OCI-LY7 (cell line): ENCODE measurements around the gene PSMD7. TPM values are rescaled to one million over a fixed set of nuclear protein-coding genes. Genes with fewer than 3 reads are reported as not detected.

Source experiments
- BruUV-seq: library from RNA; stranded (reverse); fragments of 400-500 nt; replicated peaks from 2 replicates; lab custom pipeline; 2021; lab: Mats Ljungman, UMichigan
- CTCF ChIA-PET: fragments of 300-600 bp; sonication (Branson Sonifier 250); formaldehyde crosslinking; loops from one replicate; lab custom pipeline; 2022; ENCODE audit warnings: antibody characterized with exemption; ENCODE audit not compliant: unreplicated experiment; lab: Charles Lee
- POLR2A ChIA-PET: fragments of 300-600 bp; sonication (Branson Sonifier 250); formaldehyde crosslinking; loops from one replicate; lab custom pipeline; 2022; ENCODE audit warnings: antibody characterized with exemption; lab: Charles Lee
- DNase-seq: peaks from one replicate; pipeline ENCODE4 v3.0.0-alpha.2; 2015; ENCODE audit warnings: low spot score
- H2AFZ ChIP-seq: fragments of 200-600 bp; sonication (generic), shearing (Covaris generic); 2 replicates; pipeline ENCODE4 v1.6.1; 2014; ENCODE audit warnings: mild to moderate bottlenecking, antibody characterized with exemption, low read length, moderate library complexity
- H3K27ac ChIP-seq: fragments of 200-600 bp; sonication (generic); 2 replicates; pipeline ENCODE4 v1.5.1; 2014; ENCODE audit warnings: mixed run types, low read depth, mild to moderate bottlenecking, moderate library complexity, low read length, inconsistent platforms; ENCODE audit not compliant: poor library complexity, severe bottlenecking
- H3K36me3 ChIP-seq: fragments of 200-600 bp; sonication (generic); 2 replicates; pipeline ENCODE4 v1.6.1; 2014; ENCODE audit warnings: mild to moderate bottlenecking, antibody characterized with exemption, low read length, moderate library complexity, mixed read lengths; ENCODE audit not compliant: insufficient read depth
- H3K4me1 ChIP-seq: fragments of 200-600 bp; sonication (generic); 2 replicates; pipeline ENCODE4 v1.5.1; 2014; ENCODE audit warnings: mild to moderate bottlenecking, low read length; ENCODE audit not compliant: insufficient read depth, poor library complexity, severe bottlenecking
- H3K4me2 ChIP-seq: fragments of 200-600 bp; sonication (generic); 2 replicates; pipeline ENCODE4 v1.6.1; 2014; ENCODE audit warnings: mild to moderate bottlenecking, low read length
- H3K4me3 ChIP-seq: fragments of 200-600 bp; sonication (generic); 2 replicates; pipeline ENCODE4 v1.5.1; 2014; ENCODE audit warnings: mild to moderate bottlenecking, low read depth, low read length; ENCODE audit not compliant: poor library complexity, severe bottlenecking
- H3K79me2 ChIP-seq: fragments of 200-600 bp; sonication (generic); 2 replicates; pipeline ENCODE4 v1.6.1; 2016; ENCODE audit warnings: low read depth, mild to moderate bottlenecking, low read length, moderate library complexity, mixed read lengths; ENCODE audit not compliant: insufficient read depth
- H3K9me2 ChIP-seq: fragments of 200-600 bp; sonication (generic); 2 replicates; pipeline ENCODE4 v1.6.1; 2016; ENCODE audit warnings: mild to moderate bottlenecking, low read length, mixed read lengths; ENCODE audit not compliant: insufficient read depth
- H3K9me3 ChIP-seq: fragments of 200-600 bp; sonication (generic); 2 replicates; pipeline ENCODE4 v1.6.1; 2014; ENCODE audit warnings: mild to moderate bottlenecking, mixed run types, low read length, mixed read lengths
- H4K20me1 ChIP-seq: fragments of 200-600 bp; sonication (generic); 2 replicates; pipeline ENCODE4 v1.6.1; 2014; ENCODE audit warnings: mild to moderate bottlenecking, antibody characterized with exemption, low read length, moderate library complexity, mixed read lengths; ENCODE audit not compliant: insufficient read depth
- CTCF ChIP-seq: fragments of 200-600 bp; sonication (generic); conservative IDR thresholded peaks from 2 replicates; pipeline ENCODE4 v1.5.1; 2014; ENCODE audit warnings: mild to moderate bottlenecking, antibody characterized with exemption, low read length, moderate library complexity, mixed read lengths
- EZH2phosphoT487 ChIP-seq: fragments of 200-600 bp; sonication (generic); IDR thresholded peaks from 2 replicates; pipeline ENCODE4 v1.6.1; 2018; ENCODE audit warnings: low read depth, borderline replicate concordance, mild to moderate bottlenecking, mixed run types, antibody characterized with exemption, low read length, moderate library complexity, mixed read lengths
- intact Hi-C: fragments of 100-400 bp; cut with micrococcal nuclease; formaldehyde crosslinking; loops from one replicate; pipeline ENCODE4 v1.10.0; 2022; ENCODE audit not compliant: unreplicated experiment
- total RNA-seq, 2 experiments: library from RNA; depleted of rRNA in 1 of 2; stranded (reverse); fragments of >200 nt in 1 of 2; shearing (Covaris generic) in 1 of 2; gene quantifications; 2 replicates each; pipeline ENCODE4 v1.2.3, GENCODE V29; 2014 to 2022

The PSMD7 gene
- total RNA-seq, 2 experiments from 2014 or later, result 80.6 to 144 TPM

DNA sequence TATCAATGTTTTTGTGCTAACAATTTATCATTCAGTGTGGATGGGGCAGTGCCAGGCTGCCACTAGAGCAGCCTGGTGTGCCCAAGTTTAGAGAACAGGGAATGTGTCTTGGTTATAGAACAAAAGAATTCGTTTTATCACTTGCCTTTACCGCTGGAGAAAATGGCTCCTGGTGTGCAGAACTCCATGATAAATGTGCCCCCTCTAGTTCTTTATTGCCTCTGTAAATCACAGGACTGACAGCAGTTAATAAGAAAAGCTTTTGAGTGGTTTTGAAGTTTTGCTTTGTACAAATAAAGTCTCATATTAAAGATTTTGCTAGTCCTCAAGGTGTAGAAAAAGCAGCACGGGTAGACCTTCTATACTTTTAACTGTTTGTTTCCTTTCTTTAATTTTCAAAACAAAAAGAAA, 28.2 kb upstream of the PSMD7 start:
- TF ChIP-seq EZH2phosphoT487 (no peak), CTCF (no peak)
- POLR2A ChIA-PET, result interaction anchor here (1.1 kb wide), 1 partner anchor 9 kb away, joined by 3 read pairs; no protein-coding TSS in a partner anchor
- Histone ChIP-seq H2AFZ (no peak overlapping the region), H3K27ac (no peak overlapping the region), H3K9me2 (no peaks in the 10 kb centered on the region), H3K4me2 (no peak overlapping the region), H3K79me2 (no peaks in the 10 kb centered on the region), H3K4me3 (no peak overlapping the region), H3K36me3 (no peaks in the 10 kb centered on the region), H3K4me1 (no peaks in the 10 kb centered on the region), H4K20me1 (no peaks in the 10 kb centered on the region), H3K9me3 (no peaks in the 10 kb centered on the region)
- BruUV-seq, result no TSS peak
- intact Hi-C loops, result no loop called here
- CTCF ChIA-PET, result no interaction called here
- DNase-seq, result no peak

GRCh38 chr16:74271872-74272271, 24.7 kb upstream of the PSMD7 start:
- intact Hi-C loops, result no loop called here
- no TSS peak for BruUV-seq
- H4K20me1 ChIP-seq, result no peaks in the 10 kb centered on the region

More at GRCh38 chr16:74271872-74272271, 24.7 kb upstream of the PSMD7 start:
- Histone ChIP-seq H3K9me3 (no peaks in the 10 kb centered on the region), H3K4me2 (no peak overlapping the region), H3K36me3 (no peaks in the 10 kb centered on the region), H3K4me1 (no peaks in the 10 kb centered on the region), H3K27ac (no peak overlapping the region), H3K4me3 (no peak overlapping the region), H2AFZ (no peak overlapping the region), H3K9me2 (no peaks in the 10 kb centered on the region), H3K79me2 (no peaks in the 10 kb centered on the region)
- ChIA-PET CTCF (no interaction called here), POLR2A (no interaction called here)
- DNase-seq, result no peak
- TF ChIP-seq CTCF (no peak), EZH2phosphoT487 (no peak)
